ENCODE data around the gene SAMD4A.
"Not testable (repeated sequence)": the region's sequence is repeated elsewhere in the genome, so short reads cannot be mapped to it uniquely, and the experiment has no call there.

SAMD4A gene

GRCh38 chr14:54737132-54737711 lies 170.3 kb downstream of the SAMD4A start:
- peak; percentile 4 for DNase-seq

GRCh38 chr14:54738009-54738408 lies 171.1 kb downstream of the SAMD4A start:
- DNase-seq: no peak

GRCh38 chr14:54739514-54739913 lies 172.6 kb downstream of the SAMD4A start:
- no peak for DNase-seq

- no peak for DNase-seq
These were observed 175.8 kb downstream of the SAMD4A start for GRCh38 chr14:54742492-54743350.

GRCh38 chr14:54743382-54743781 lies 176.5 kb downstream of the SAMD4A start:
- no peak for DNase-seq

GRCh38 chr14:54746019-54746418 lies 179.1 kb downstream of the SAMD4A start:
- DNase-seq: no peak

- no peak for DNase-seq
These were observed 180.7 kb downstream of the SAMD4A start for GRCh38 chr14:54747616-54748015.

GRCh38 chr14:54749180-54749579 lies 182.3 kb downstream of the SAMD4A start:
- DNase-seq: no peak

- DNase-seq: no peak
These were observed 182.8 kb downstream of the SAMD4A start for GRCh38 chr14:54749727-54750126.

- not testable (repeated sequence) for DNase-seq
These were observed 185.7 kb downstream of the SAMD4A start for GRCh38 chr14:54752611-54753010.

GRCh38 chr14:54753396-54753795 lies 186.5 kb downstream of the SAMD4A start:
- not testable (repeated sequence) for DNase-seq

GRCh38 chr14:54754116-54754622 lies 187.2 kb downstream of the SAMD4A start:
- no peak for DNase-seq

GRCh38 chr14:54754623-54755386 lies 187.9 kb downstream of the SAMD4A start:
- DNase-seq: no peak

- no peak for DNase-seq
These were observed 189.9 kb downstream of the SAMD4A start for GRCh38 chr14:54756656-54757392.

- no peak for DNase-seq
These were observed 191.1 kb downstream of the SAMD4A start for GRCh38 chr14:54758041-54758440.

- DNase-seq: no peak
These were observed 193.2 kb downstream of the SAMD4A start for GRCh38 chr14:54759982-54760585.

- DNase-seq: no peak
These were observed 194.1 kb downstream of the SAMD4A start for GRCh38 chr14:54760866-54761575.

- no peak for DNase-seq
These were observed 194.9 kb downstream of the SAMD4A start for GRCh38 chr14:54761835-54762234.

- no peak for DNase-seq
These were observed 195.4 kb downstream of the SAMD4A start for GRCh38 chr14:54762296-54762695.

GRCh38 chr14:54763761-54764160 lies 196.8 kb downstream of the SAMD4A start:
- DNase-seq: no peak

GRCh38 chr14:54766276-54767138 lies 199.6 kb downstream of the SAMD4A start:
- DNase-seq: no peak
